K562 (cell line): ENCODE data around the gene PPY. TPM values are rescaled to one million over a fixed set of nuclear protein-coding genes. Genes with fewer than 3 reads are reported as not detected.

Experiments used
- ATAC-seq: fragments of 200-7000 bp; cut with Tn5 transposase; 3 replicates; pipeline ENCODE4 v1.9.1; 2020; ENCODE audit warnings: moderate library complexity
- BruUV-seq: library from RNA; stranded (reverse); fragments of 400-500 nt; replicated peaks from 2 replicates; lab custom pipeline; 2021; lab: Mats Ljungman, UMichigan
- CTCF ChIA-PET: fragments of 300-600 bp; formaldehyde crosslinking; extraction: SDS; loops from one replicate; lab custom pipeline; 2021; ENCODE audit warnings: low intra/inter-chr PET ratio; lab: Yijun Ruan, JAX
- POLR2A ChIA-PET: fragments of 300-600, 350-650 bp; sonication (Branson Sonifier 250); formaldehyde crosslinking; extraction: SDS; loops from one replicate; lab custom pipeline; 2021; ENCODE audit warnings: antibody characterized with exemption, inconsistent platforms; lab: Yijun Ruan, JAX
- DNase-seq, 4 experiments: peaks; one replicate each; pipeline versions ENCODE4 v3.0.0 to v3.0.0-alpha.2; 2011 to 2018; ENCODE audit warnings: low spot score in 3 of 4, mixed read lengths in 3 of 4; ENCODE audit errors: extremely low read depth in 1 of 4
- FAIRE-seq: peaks from 2 replicates; lab custom pipeline; 2011; peaks lifted over from hg19 to GRCh38; lab: Jason Lieb, UNC
- H2AFZ ChIP-seq: 2 replicates; pipeline ENCODE4 v1.6.0; 2011; ENCODE audit warnings: low read depth, low read length, control low read depth, inconsistent platforms
- H3K27ac ChIP-seq: fragments of 200-600 bp; 3 replicates; pipeline ENCODE4 v1.8.0; 2011; ENCODE audit warnings: low read depth, mild to moderate bottlenecking, control low read depth, inconsistent platforms, low read length, moderate library complexity, mixed read lengths; ENCODE audit errors: extremely low read depth
- H3K27me3 ChIP-seq, 2 experiments: fragments of 300-600 bp in 1 of 2; 2 replicates in 1 of 2; 3 replicates in 1 of 2; pipeline versions ENCODE4 v1.6.0 to v1.8.0; 2011; ENCODE audit warnings: inconsistent platforms in 2 of 2, low read length in 2 of 2, mild to moderate bottlenecking in 1 of 2, mixed read lengths in 1 of 2, moderate library complexity in 1 of 2; ENCODE audit not compliant: control insufficient read depth in 2 of 2, insufficient read depth in 2 of 2
- H3K36me3 ChIP-seq: fragments of 300-600 bp; 3 replicates; pipeline ENCODE4 v1.8.0; 2011; ENCODE audit warnings: mild to moderate bottlenecking, low read length, inconsistent platforms; ENCODE audit not compliant: control insufficient read depth, insufficient read depth
- H3K4me1 ChIP-seq, 2 experiments: fragments of 200-600 bp in 1 of 2; replicated peaks in 1 of 2; 2 replicates in 1 of 2; 3 replicates in 1 of 2; pipeline versions ENCODE4 v1.5.1 to v1.8.0; 2011; ENCODE audit warnings: inconsistent platforms in 2 of 2, low read length in 2 of 2, mild to moderate bottlenecking in 1 of 2, mixed read lengths in 1 of 2, moderate library complexity in 1 of 2; ENCODE audit not compliant: control insufficient read depth in 2 of 2, insufficient read depth in 2 of 2
- H3K4me2 ChIP-seq: 2 replicates; pipeline ENCODE4 v1.6.1; 2011; ENCODE audit warnings: low read length, control low read depth, inconsistent platforms, mixed read lengths; ENCODE audit not compliant: insufficient read depth
- H3K4me3 ChIP-seq: fragments of 200-600 bp; sonication (generic), shearing (Covaris generic); 2 replicates; pipeline ENCODE4 v1.5.1; 2016; ENCODE audit warnings: control low read depth, inconsistent platforms
- H3K79me2 ChIP-seq: fragments of 200-600 bp; 3 replicates; pipeline ENCODE4 v1.8.0; 2011; ENCODE audit warnings: low read length, inconsistent platforms; ENCODE audit not compliant: control insufficient read depth, insufficient read depth
- H3K9ac ChIP-seq, 2 experiments: 2 replicates each; pipeline versions ENCODE4 v1.6.0 to v1.6.1; 2011; ENCODE audit warnings: low read depth in 2 of 2, low read length in 2 of 2, control low read depth in 1 of 2, inconsistent platforms in 1 of 2, mild to moderate bottlenecking in 1 of 2, mixed read lengths in 1 of 2; ENCODE audit not compliant: insufficient read depth in 1 of 2
- H3K9me1 ChIP-seq: one replicate; pipeline ENCODE4 v1.6.0; 2011; ENCODE audit warnings: inconsistent platforms, mild to moderate bottlenecking, low read length, moderate library complexity; ENCODE audit not compliant: control insufficient read depth, insufficient read depth
- H3K9me3 ChIP-seq: replicated peaks from 2 replicates; pipeline ENCODE4 v1.5.1; 2011; ENCODE audit warnings: low read depth, low read length, inconsistent platforms; ENCODE audit not compliant: control insufficient read depth, insufficient read depth
- H4K20me1 ChIP-seq: replicated peaks from 2 replicates; pipeline ENCODE4 v1.6.1; 2011; ENCODE audit warnings: low read length, inconsistent platforms, mixed read lengths; ENCODE audit not compliant: control insufficient read depth, insufficient read depth
- CREB5 ChIP-seq: fragments of 250-450 bp; sonication (Bioruptor Pico); IDR thresholded peaks from 2 replicates; pipeline ENCODE4 v1.5.0; 2020; ENCODE audit warnings: mild to moderate bottlenecking
- GATA2 ChIP-seq: sonication (generic); formaldehyde crosslinking; IDR thresholded peaks from 2 replicates; pipeline ENCODE4 v1.4.0; 2020; ENCODE audit warnings: mild to moderate bottlenecking, missing genetic modification reagents
- NFE2 ChIP-seq: IDR thresholded peaks from 2 replicates; pipeline ENCODE4 v1.6.1; 2014; ENCODE audit warnings: antibody characterized with exemption, low read depth
- PPARD ChIP-seq: fragments of 250-450 bp; sonication (Bioruptor Pico); IDR thresholded peaks from 2 replicates; pipeline ENCODE4 v1.8.0; 2022; ENCODE audit warnings: inconsistent platforms, mild to moderate bottlenecking, moderate library complexity
- SMAD2 ChIP-seq: fragments of 150-350 bp; IDR thresholded peaks from 2 replicates; pipeline ENCODE4 v1.6.1; 2014; ENCODE audit warnings: low read depth, mild to moderate bottlenecking, low read length
- ZBTB34 ChIP-seq: fragments of 250-450 bp; sonication (Bioruptor Pico); IDR thresholded peaks from 2 replicates; pipeline ENCODE4 v1.8.0; 2021; ENCODE audit warnings: mild to moderate bottlenecking, moderate library complexity
- ZNF408 ChIP-seq: fragments of 250-450 bp; sonication (Bioruptor Pico); IDR thresholded peaks from 2 replicates; pipeline ENCODE4 v1.4.0; 2020; ENCODE audit warnings: low read depth, mild to moderate bottlenecking, moderate library complexity
- WGBS: fragments of 100-300 bp; shearing (Covaris generic); methylation state at CpG from one replicate; pipeline ENCODE4 v1.1.6; 2016; ENCODE audit warnings: low coverage, mixed read lengths; ENCODE audit not compliant: insufficient coverage; ENCODE audit errors: missing lambda C conversion rate; 5-methylcytosine and 5-hydroxymethylcytosine counted together
- in situ Hi-C: fragments of 300-500 bp; cut with MboI; formaldehyde crosslinking; loops from 4 replicates; pipeline ENCODE4 v1.15.0; 2018; ENCODE audit warnings: inconsistent platforms, mixed read lengths
- intact Hi-C: fragments of 100-400 bp; cut with micrococcal nuclease; formaldehyde crosslinking; loops from 2 replicates; pipeline ENCODE4 v1.14.2; 2022
- polyA plus RNA-seq, 8 experiments: library from polyadenylated mRNA; depleted of rRNA in 4 of 8; stranded (reverse) in 5 of 8; unstranded in 3 of 8; fragments of >200 nt; fragmentation: Nextera tagmentation in 2 of 8; fragmentation: Illumina TruSeq in 1 of 8; extraction: Ambion mirVana in 2 of 8; extraction: Trizol in 1 of 8; gene quantifications; 2 replicates each; pipeline versions ENCODE4 v1.2.1 to v1.2.3, GENCODE V29; 2011 to 2014; ENCODE audit warnings: inconsistent platforms in 1 of 8, missing spikeins in 1 of 8
- total RNA-seq, 7 experiments: library from RNA; depleted of rRNA in 6 of 7; stranded (reverse); fragments of >200 nt in 6 of 7; fragmentation: Illumina TruSeq in 2 of 7; extraction: Trizol in 2 of 7; gene quantifications; 2 replicates each; pipeline versions ENCODE4 v1.2.1 to v1.2.3, GENCODE V29; 2011 to 2021; ENCODE audit warnings: low replicate concordance in 1 of 7
- TF ChIP-seq, protein P1 (sequence below), 2 experiments: fragments of 450-650 bp; conservative IDR thresholded peaks; 2 replicates each; pipeline ENCODE4 v1.6.1; 2017; ENCODE audit warnings: mild to moderate bottlenecking in 2 of 2, moderate library complexity in 2 of 2
- TF ChIP-seq, protein P2 (sequence below): fragments of 450-650 bp; formaldehyde crosslinking; IDR thresholded peaks from 2 replicates; pipeline ENCODE4 v1.4.0; 2020; ENCODE audit warnings: mild to moderate bottlenecking, moderate library complexity

The PPY gene
- total and polyA plus RNA-seq, 9 of the 15 experiments (the other 6 are each of a cell fraction or from before 2014, with no cell fraction given): not detected

GRCh38 chr17:43983196-43983514 lies 40.9 kb upstream of the PPY start:
- in situ Hi-C loops: no loop called here
- FAIRE-seq: peak; percentile 63
- WGBS: 12% methylated on average over 5 of the region's 5 CpGs
- BruUV-seq: no TSS peak
- TF ChIP-seq SMAD2 (no peak), GATA2 (CRISPR knock-in tag) (peak; percentile 12; the same call in 1 of the 2 replicates)
- TF ChIP-seq, all 486 proteins: peak for 1
- ATAC-seq (no peak), DNase-seq (peak in 2 of 4 experiments; percentile 49 to 50)
- no peak overlapping the region; the same call in 1 of the 3 replicates for H3K27ac ChIP-seq
- peak overlapping the region; percentile 96 for H2AFZ ChIP-seq
- CTCF ChIA-PET: interaction anchor here (0.8 to 1.0 kb wide), 2 partner anchors 12 to 75 kb away, joined by 3 to 9 read pairs; no protein-coding TSS in a partner anchor
- peaks cover 5 to 12% of the 10 kb centered on the region in 2 experiments for H3K4me1 ChIP-seq
- no peaks in the 10 kb centered on the region for H3K36me3 ChIP-seq
- H3K79me2 ChIP-seq: no peaks in the 10 kb centered on the region
- H3K4me2 ChIP-seq: peak overlapping the region; percentile 86
- intact Hi-C loops: no loop called here
- POLR2A ChIA-PET: interaction anchor here (0.5 to 1.8 kb wide), 7 partner anchors 13 to 1166 kb away, joined by 3 to 7 read pairs (median 3); no protein-coding TSS in a partner anchor
- no peaks in the 10 kb centered on the region for H3K9me3 ChIP-seq
- peaks cover 10% of the 10 kb centered on the region; the same call in 1 of the 2 replicates for H4K20me1 ChIP-seq
- peak overlapping the region; percentile 59 to 91 for H3K9ac ChIP-seq
- H3K27me3 ChIP-seq: peaks cover 23 to 36% of the 10 kb centered on the region in 2 experiments
- H3K4me3 ChIP-seq: peak overlapping the region; percentile 47
- no peaks in the 10 kb centered on the region for H3K9me1 ChIP-seq

GRCh38 chr17:43982171-43982570 lies 39.9 kb upstream of the PPY start:
- Histone ChIP-seq H3K9ac (no peak overlapping the region), H4K20me1 (0 out of 2 replicates have a peak, but pooled peaks cover 4% of the 10 kb centered on the region), H3K27ac (no peak overlapping the region), H3K79me2 (no peaks in the 10 kb centered on the region), H3K4me3 (no peak overlapping the region), H3K9me1 (no peaks in the 10 kb centered on the region), H3K36me3 (no peaks in the 10 kb centered on the region), H3K27me3 (peaks cover 17 to 35% of the 10 kb centered on the region in 2 experiments), H3K4me2 (no peak overlapping the region), H3K4me1 (peaks cover 5 to 12% of the 10 kb centered on the region in 2 experiments), H2AFZ (no peak overlapping the region), H3K9me3 (no peaks in the 10 kb centered on the region)
- POLR2A ChIA-PET: interaction anchor here (0.5 to 1.8 kb wide), 3 partner anchors 12 to 51 kb away, joined by 3 to 7 read pairs (median 6); no protein-coding TSS in a partner anchor
- ATAC-seq (no peak), FAIRE-seq (no peak), DNase-seq (no peak)
- in situ Hi-C loops (no loop called here), intact Hi-C loops (no loop called here)
- CTCF ChIA-PET: no interaction called here
- WGBS: 32% methylated on average over 2 of the region's 2 CpGs
- BruUV-seq: no TSS peak
- TF ChIP-seq ZBTB34 (CRISPR knock-in tag) (no peak), PPARD (CRISPR knock-in tag) (no peak), NFE2 (no peak), CREB5 (no peak), ZNF408 (CRISPR knock-in tag) (no peak)
- TF ChIP-seq, protein P1, sequence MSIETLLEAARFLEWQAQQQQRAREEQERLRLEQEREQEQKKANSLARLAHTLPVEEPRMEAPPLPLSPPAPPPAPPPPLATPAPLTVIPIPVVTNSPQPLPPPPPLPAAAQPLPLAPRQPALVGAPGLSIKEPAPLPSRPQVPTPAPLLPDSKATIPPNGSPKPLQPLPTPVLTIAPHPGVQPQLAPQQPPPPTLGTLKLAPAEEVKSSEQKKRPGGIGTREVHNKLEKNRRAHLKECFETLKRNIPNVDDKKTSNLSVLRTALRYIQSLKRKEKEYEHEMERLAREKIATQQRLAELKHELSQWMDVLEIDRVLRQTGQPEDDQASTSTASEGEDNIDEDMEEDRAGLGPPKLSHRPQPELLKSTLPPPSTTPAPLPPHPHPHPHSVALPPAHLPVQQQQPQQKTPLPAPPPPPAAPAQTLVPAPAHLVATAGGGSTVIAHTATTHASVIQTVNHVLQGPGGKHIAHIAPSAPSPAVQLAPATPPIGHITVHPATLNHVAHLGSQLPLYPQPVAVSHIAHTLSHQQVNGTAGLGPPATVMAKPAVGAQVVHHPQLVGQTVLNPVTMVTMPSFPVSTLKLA (conservative IDR thresholded peaks at IDR 0.05): no peak
- TF ChIP-seq, protein P2, sequence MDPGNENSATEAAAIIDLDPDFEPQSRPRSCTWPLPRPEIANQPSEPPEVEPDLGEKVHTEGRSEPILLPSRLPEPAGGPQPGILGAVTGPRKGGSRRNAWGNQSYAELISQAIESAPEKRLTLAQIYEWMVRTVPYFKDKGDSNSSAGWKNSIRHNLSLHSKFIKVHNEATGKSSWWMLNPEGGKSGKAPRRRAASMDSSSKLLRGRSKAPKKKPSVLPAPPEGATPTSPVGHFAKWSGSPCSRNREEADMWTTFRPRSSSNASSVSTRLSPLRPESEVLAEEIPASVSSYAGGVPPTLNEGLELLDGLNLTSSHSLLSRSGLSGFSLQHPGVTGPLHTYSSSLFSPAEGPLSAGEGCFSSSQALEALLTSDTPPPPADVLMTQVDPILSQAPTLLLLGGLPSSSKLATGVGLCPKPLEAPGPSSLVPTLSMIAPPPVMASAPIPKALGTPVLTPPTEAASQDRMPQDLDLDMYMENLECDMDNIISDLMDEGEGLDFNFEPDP (CRISPR knock-in tag): no peak
